HG02798 (cell line): ENCODE data around the gene NCEH1.

Experiments
- ATAC-seq: cut with Tn5 transposase; IDR thresholded peaks from one replicate; pipeline ENCODE4 v1.9.1; 2021; ENCODE audit warnings: mild to moderate bottlenecking; ENCODE audit not compliant: unreplicated experiment, poor library complexity

NCEH1 gene

GRCh38 chr3:172617976-172618375 lies 92.9 kb downstream of the NCEH1 start:
- ATAC-seq: no peak

- no peak for ATAC-seq
Measured at GRCh38 chr3:172617013-172617706, 93.7 kb downstream of the NCEH1 start.

GRCh38 chr3:172616031-172616461 lies 94.8 kb downstream of the NCEH1 start:
- peak; percentile 73 for ATAC-seq

GRCh38 chr3:172615296-172615695 lies 95.6 kb downstream of the NCEH1 start:
- ATAC-seq: no peak

GRCh38 chr3:172614340-172615274 lies 96.3 kb downstream of the NCEH1 start:
- ATAC-seq: no peak

- no peak for ATAC-seq
Measured at GRCh38 chr3:172613845-172614244, 97.0 kb downstream of the NCEH1 start.

GRCh38 chr3:172612871-172613678 lies 97.8 kb downstream of the NCEH1 start:
- no peak for ATAC-seq

GRCh38 chr3:172609750-172610149 lies 101.1 kb downstream of the NCEH1 start:
- ATAC-seq: no peak

- no peak for ATAC-seq
Measured at GRCh38 chr3:172608575-172608974, 102.3 kb downstream of the NCEH1 start.

- no peak for ATAC-seq
Measured at GRCh38 chr3:172607305-172608121, 103.4 kb downstream of the NCEH1 start.

- ATAC-seq: no peak
Measured at GRCh38 chr3:172606021-172606420, 104.8 kb downstream of the NCEH1 start.

GRCh38 chr3:172604895-172605646 lies 105.8 kb downstream of the NCEH1 start:
- ATAC-seq: no peak

GRCh38 chr3:172601066-172601832 lies 109.6 kb downstream of the NCEH1 start:
- no peak for ATAC-seq

- ATAC-seq: no peak
Measured at GRCh38 chr3:172600644-172601065, 110.2 kb downstream of the NCEH1 start.

- ATAC-seq: no peak
Measured at GRCh38 chr3:172598904-172599303, 112.0 kb downstream of the NCEH1 start.

GRCh38 chr3:172596394-172596706 lies 114.5 kb downstream of the NCEH1 start:
- no peak for ATAC-seq

GRCh38 chr3:172595664-172596393 lies 115.0 kb downstream of the NCEH1 start:
- ATAC-seq: peak; percentile 33
